GM12878 (cell line): Measurements from ENCODE around the gene STARD13. TPM values are rescaled to one million over a fixed set of nuclear protein-coding genes. Genes with fewer than 3 reads are reported as not detected.
A peak's percentile ranks its signal among the peaks of the same experiment; 100 is the strongest.

ENCODE experiments used
- ATAC-seq: fragments of 200-7000 bp; cut with Tn5 transposase; 3 replicates; pipeline ENCODE4 v1.9.1; 2020; ENCODE audit warnings: mild to moderate bottlenecking, moderate library complexity
- BruUV-seq: library from RNA; stranded (reverse); fragments of 400-500 nt; replicated peaks from 2 replicates; lab custom pipeline; 2021; lab: Mats Ljungman, UMichigan
- CTCF ChIA-PET: fragments of 300-600 bp; sonication (Branson Sonifier 250); formaldehyde crosslinking; extraction: SDS; loops from one replicate; lab custom pipeline; 2021; ENCODE audit warnings: inconsistent platforms; lab: Yijun Ruan, JAX
- POLR2A ChIA-PET: fragments of 350-600 bp; formaldehyde crosslinking; extraction: SDS; loops from one replicate; lab custom pipeline; 2021; ENCODE audit warnings: inconsistent platforms; lab: Charles Lee
- RAD21 ChIA-PET: fragments of 300-600 bp; sonication (Branson Sonifier 250); formaldehyde crosslinking; loops from one replicate; lab custom pipeline; 2023; ENCODE audit warnings: antibody characterized with exemption; ENCODE audit not compliant: unreplicated experiment; lab: Charles Lee
- SMC1A ChIA-PET: fragments of 300-600 bp; sonication (Branson Sonifier 250); formaldehyde crosslinking; loops from one replicate; lab custom pipeline; 2023; ENCODE audit not compliant: unreplicated experiment, uncharacterized antibody; lab: Charles Lee
- DNase-seq: peaks from one replicate; pipeline ENCODE4 v3.0.0-alpha.2; 2011; ENCODE audit warnings: low read depth, low spot score
- FAIRE-seq: peaks from 3 replicates; lab custom pipeline; 2011; peaks lifted over from hg19 to GRCh38; lab: Jason Lieb, UNC
- H2AFZ ChIP-seq: 2 replicates; pipeline ENCODE4 v1.6.0; 2011; ENCODE audit warnings: low read depth, low read length, control low read depth; ENCODE audit not compliant: control insufficient read depth
- H3K27ac ChIP-seq: 2 replicates; pipeline ENCODE4 v1.5.1; 2011; ENCODE audit warnings: control low read depth; ENCODE audit not compliant: control insufficient read depth, insufficient read depth
- H3K27me3 ChIP-seq, 2 experiments: replicated peaks in 1 of 2; 2 replicates each; pipeline versions ENCODE4 v1.6.0 to v1.6.1; 2011; ENCODE audit warnings: low read length in 1 of 2; ENCODE audit not compliant: control insufficient read depth in 2 of 2, insufficient read depth in 2 of 2
- H3K36me3 ChIP-seq, 2 experiments: 2 replicates each; pipeline ENCODE4 v1.5.1; 2011; ENCODE audit warnings: low read length in 1 of 2; ENCODE audit not compliant: control insufficient read depth in 2 of 2, insufficient read depth in 2 of 2
- H3K4me1 ChIP-seq: 2 replicates; pipeline ENCODE4 v1.6.1; 2011; ENCODE audit warnings: mild to moderate bottlenecking, low read length, moderate library complexity, mixed read lengths; ENCODE audit not compliant: control insufficient read depth, insufficient read depth
- H3K4me2 ChIP-seq: 2 replicates; pipeline ENCODE4 v1.6.0; 2011; ENCODE audit warnings: control low read depth; ENCODE audit not compliant: control insufficient read depth, insufficient read depth
- H3K4me3 ChIP-seq: fragments of 200-600 bp; sonication (generic); 2 replicates; pipeline ENCODE4 v1.5.1; 2016
- H3K79me2 ChIP-seq: 2 replicates; pipeline ENCODE4 v1.6.0; 2011; ENCODE audit warnings: low read length; ENCODE audit not compliant: control insufficient read depth, insufficient read depth
- H3K9ac ChIP-seq: 2 replicates; pipeline ENCODE4 v1.8.0; 2011; ENCODE audit warnings: low read length, control low read depth, mixed read lengths; ENCODE audit not compliant: control insufficient read depth, insufficient read depth
- H3K9me3 ChIP-seq: replicated peaks from 3 replicates; pipeline ENCODE4 v1.5.1; 2011; ENCODE audit warnings: mild to moderate bottlenecking, low read length; ENCODE audit not compliant: control insufficient read depth, insufficient read depth
- H4K20me1 ChIP-seq: 2 replicates; pipeline ENCODE4 v1.6.0; 2011; ENCODE audit not compliant: control insufficient read depth, insufficient read depth
- CEBPB ChIP-seq, 2 experiments: fragments of 150-350 bp in 1 of 2; IDR thresholded peaks; 2 replicates each; pipeline ENCODE4 v1.6.1; 2012 to 2014; ENCODE audit warnings: low read depth in 2 of 2, low read length in 2 of 2, borderline replicate concordance in 1 of 2, inconsistent platforms in 1 of 2
- HDAC6 ChIP-seq: fragments of 200-600 bp; sonication (generic); IDR thresholded peaks from one replicate; pipeline ENCODE4 v1.8.0; 2017; ENCODE audit warnings: antibody characterized with exemption; ENCODE audit not compliant: unreplicated experiment
- IKZF1 ChIP-seq: fragments of 450-650 bp; conservative IDR thresholded peaks from 2 replicates; pipeline ENCODE4 v1.6.1; 2017; ENCODE audit warnings: antibody characterized with exemption, mild to moderate bottlenecking
- IKZF2 ChIP-seq, 2 experiments: fragments of 450-650 bp; IDR thresholded peaks; 2 replicates each; pipeline ENCODE4 v1.6.1; 2017; ENCODE audit warnings: mild to moderate bottlenecking in 2 of 2, moderate library complexity in 2 of 2
- JUNB ChIP-seq: IDR thresholded peaks from 2 replicates; pipeline ENCODE4 v1.6.1; 2016; ENCODE audit warnings: antibody characterized with exemption, mild to moderate bottlenecking
- KLF5 ChIP-seq: fragments of 450-650 bp; IDR thresholded peaks from 2 replicates; pipeline ENCODE4 v1.6.1; 2014; ENCODE audit warnings: mild to moderate bottlenecking; ENCODE audit not compliant: partially characterized antibody
- MEF2B ChIP-seq: fragments of 450-650 bp; IDR thresholded peaks from 2 replicates; pipeline ENCODE4 v1.6.1; 2018; ENCODE audit warnings: mild to moderate bottlenecking, moderate library complexity; ENCODE audit not compliant: partially characterized antibody, poor library complexity, severe bottlenecking
- MTA2 ChIP-seq: fragments of 450-650 bp; IDR thresholded peaks from 2 replicates; pipeline ENCODE4 v1.6.1; 2016; ENCODE audit warnings: low read depth, mild to moderate bottlenecking, moderate library complexity
- MXI1 ChIP-seq: fragments of 150-350 bp; IDR thresholded peaks from 2 replicates; pipeline ENCODE4 v1.6.1; 2011; ENCODE audit warnings: low read depth, mild to moderate bottlenecking, inconsistent platforms, low read length, improper control_type of control experiment
- NBN ChIP-seq: fragments of 450-650 bp; IDR thresholded peaks from 2 replicates; pipeline ENCODE4 v1.6.1; 2016
- NFXL1 ChIP-seq: fragments of 450-650 bp; IDR thresholded peaks from 2 replicates; pipeline ENCODE4 v1.6.1; 2017; ENCODE audit warnings: antibody characterized with exemption, mild to moderate bottlenecking, borderline replicate concordance
- POLR2AphosphoS5 ChIP-seq: IDR thresholded peaks from 2 replicates; pipeline ENCODE4 v1.6.1; 2011; ENCODE audit warnings: mild to moderate bottlenecking, low read length, inconsistent platforms
- RAD21 ChIP-seq: IDR thresholded peaks from 2 replicates; pipeline ENCODE4 v1.6.1; 2011; ENCODE audit warnings: mild to moderate bottlenecking, low read depth, low read length, moderate library complexity; ENCODE audit not compliant: insufficient read depth
- SIN3A ChIP-seq: IDR thresholded peaks from 2 replicates; pipeline ENCODE4 v1.6.1; 2012; ENCODE audit warnings: low read depth, low read length, improper control_type of control experiment
- SMAD1 ChIP-seq: fragments of 450-650 bp; IDR thresholded peaks from 2 replicates; pipeline ENCODE4 v1.6.1; 2018; ENCODE audit warnings: mild to moderate bottlenecking, low read depth; ENCODE audit not compliant: partially characterized antibody
- SMAD5 ChIP-seq: IDR thresholded peaks from 2 replicates; pipeline ENCODE4 v1.6.1; 2016; ENCODE audit warnings: antibody characterized with exemption, low read depth
- STAT3 ChIP-seq: IDR thresholded peaks from 2 replicates; pipeline ENCODE4 v1.6.1; 2011; ENCODE audit warnings: low read depth, low read length, improper control_type of control experiment
- WRNIP1 ChIP-seq: IDR thresholded peaks from 2 replicates; pipeline ENCODE4 v1.6.1; 2011; ENCODE audit warnings: low read depth, low read length, improper control_type of control experiment, borderline replicate concordance
- WGBS: methylation state at CpG from one replicate; pipeline ENCODE4 v1.1.6; 2016; ENCODE audit warnings: low lambda C conversion rate; ENCODE audit not compliant: insufficient replicate concordance, insufficient coverage; ENCODE audit errors: missing lambda C conversion rate; 5-methylcytosine and 5-hydroxymethylcytosine counted together
- in situ Hi-C: fragments of 300-500 bp; cut with MboI; formaldehyde crosslinking; loops from 9 replicates; pipeline ENCODE4 v1.14.3; 2018; ENCODE audit warnings: mixed read lengths
- intact Hi-C: fragments of 100-400 bp; cut with micrococcal nuclease; formaldehyde crosslinking; loops from one replicate; pipeline ENCODE4 v1.14.2; 2022; ENCODE audit not compliant: unreplicated experiment
- polyA plus RNA-seq, 11 experiments: library from polyadenylated mRNA; depleted of rRNA in 4 of 11; unstranded in 6 of 11; stranded (reverse) in 5 of 11; fragments of >200 nt; fragmentation: Nextera tagmentation in 4 of 11; fragmentation: Illumina TruSeq in 1 of 11; extraction: Ambion mirVana in 4 of 11; extraction: Trizol in 1 of 11; gene quantifications; 1 replicate in 1 of 11; 2 replicates in 10 of 11; pipeline versions ENCODE4 v1.2.1 to v1.2.3, GENCODE V29; 2011 to 2016; ENCODE audit warnings: inconsistent platforms in 2 of 11, missing spikeins in 2 of 11, low read depth in 1 of 11
- total RNA-seq, 4 experiments: library from RNA; depleted of rRNA in 3 of 4; stranded (reverse); fragments of >200 nt in 3 of 4; fragmentation: Illumina TruSeq in 1 of 4; extraction: Trizol in 1 of 4; gene quantifications; 2 replicates each; pipeline versions ENCODE4 v1.2.1 to v1.2.3, GENCODE V29; 2013 to 2021
- TF ChIP-seq, protein P1 (sequence below): fragments of 450-650 bp; IDR thresholded peaks from 2 replicates; pipeline ENCODE4 v1.6.1; 2016; ENCODE audit warnings: mild to moderate bottlenecking
- TF ChIP-seq, protein P2 (sequence below): IDR thresholded peaks from 2 replicates; pipeline ENCODE4 v1.6.1; 2012; ENCODE audit warnings: low read depth, low read length, improper control_type of control experiment

Gene STARD13
- total and polyA plus RNA-seq, 10 of the 15 experiments (the other 5 are each of a cell fraction or from before 2014, with no cell fraction given): 4.0 to 41.6 (median 10.1) TPM

DNA sequence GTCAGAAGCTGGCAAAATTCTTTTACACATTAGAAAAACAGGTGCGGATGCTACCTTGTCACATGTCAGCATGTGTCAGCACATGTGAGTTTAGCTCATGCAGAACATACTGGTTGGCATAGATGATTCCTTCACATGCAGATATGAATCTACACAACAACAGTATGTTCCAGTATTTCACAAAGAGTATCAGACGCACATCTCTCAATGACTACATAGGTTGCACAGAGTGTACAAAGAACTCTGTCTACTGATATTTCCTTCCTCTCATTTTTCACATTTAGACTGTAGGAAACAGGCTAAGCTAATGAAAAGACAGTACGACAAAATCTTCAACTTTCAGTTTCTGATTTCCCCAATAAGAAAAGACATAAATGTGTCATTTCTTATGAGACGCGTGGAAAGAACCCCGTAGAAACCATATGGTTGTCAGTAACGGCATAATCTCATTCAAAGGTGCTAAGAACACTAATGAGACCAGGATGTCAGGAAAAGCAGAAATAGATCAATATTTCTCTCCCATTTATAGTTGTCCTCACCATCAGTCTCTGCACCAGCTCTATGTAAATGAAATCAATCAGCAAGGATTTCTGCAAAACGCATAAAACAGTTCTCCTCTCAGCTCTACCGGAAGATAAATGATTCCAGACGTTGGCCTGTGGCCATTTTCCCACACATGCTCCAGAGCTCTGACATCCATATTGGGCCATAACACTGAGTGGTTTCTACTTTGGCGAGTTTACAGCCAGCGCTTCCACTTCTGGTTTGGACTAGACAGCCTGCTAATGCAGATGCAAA is 81.2 kb downstream of the STARD13 start:
- peak overlapping the region; percentile 74 for H3K4me3 ChIP-seq
- H2AFZ ChIP-seq: peak overlapping the region; percentile 37
- in situ Hi-C loops (loop anchor here (10.0 kb wide), 1 partner anchor 1960 kb away; no protein-coding TSS in a partner anchor), intact Hi-C loops (loop anchor here (2.0 to 10.0 kb wide), 8 partner anchors 16 to 1960 kb away; partner anchors contain the start of genes N4BP2L1 and RFC3)
- DNase-seq (peak; percentile 78), FAIRE-seq (no peak), ATAC-seq (peak; percentile 40)
- WGBS: 2% methylated on average over 12 of the region's 12 CpGs
- POLR2A ChIA-PET: interaction anchor here (0.7 to 20.2 kb wide), 8 partner anchors 10 to 187 kb away, joined by 3 to 343 read pairs (median 5); no protein-coding TSS in a partner anchor
- peak overlapping the region; percentile 79 for H3K9ac ChIP-seq
- no peaks in the 10 kb centered on the region for H3K9me3 ChIP-seq
- TSS peak; percentile 89 for BruUV-seq
- H3K27me3 ChIP-seq: no peaks in the 10 kb centered on the region
- H3K4me2 ChIP-seq: peak overlapping the region; percentile 70
- H3K27ac ChIP-seq: peak overlapping the region; percentile 95
- no peaks in the 10 kb centered on the region for H3K36me3 ChIP-seq
- RAD21 ChIA-PET: interaction anchor here (0.7 to 10.4 kb wide), 17 partner anchors 8 to 617 kb away, joined by 3 to 231 read pairs (median 6); no protein-coding TSS in a partner anchor
- H4K20me1 ChIP-seq: no peaks in the 10 kb centered on the region
- peaks cover 42% of the 10 kb centered on the region for H3K4me1 ChIP-seq
- CTCF ChIA-PET: interaction anchor here (0.7 to 5.3 kb wide), 20 partner anchors 8 to 554 kb away, joined by 3 to 54 read pairs (median 6); no protein-coding TSS in a partner anchor
- H3K79me2 ChIP-seq: peaks cover 59% of the 10 kb centered on the region
- SMC1A ChIA-PET: interaction anchor here (1.0 to 33.0 kb wide), 16 partner anchors 9 to 339 kb away, joined by 3 to 832 read pairs (median 6); no protein-coding TSS in a partner anchor
- 0 out of 2 replicates have a peak, but pooled peaks have one; percentile 38 for TF ChIP-seq NBN
- TF ChIP-seq KLF5: peak; percentile 14
- TF ChIP-seq, protein P1, sequence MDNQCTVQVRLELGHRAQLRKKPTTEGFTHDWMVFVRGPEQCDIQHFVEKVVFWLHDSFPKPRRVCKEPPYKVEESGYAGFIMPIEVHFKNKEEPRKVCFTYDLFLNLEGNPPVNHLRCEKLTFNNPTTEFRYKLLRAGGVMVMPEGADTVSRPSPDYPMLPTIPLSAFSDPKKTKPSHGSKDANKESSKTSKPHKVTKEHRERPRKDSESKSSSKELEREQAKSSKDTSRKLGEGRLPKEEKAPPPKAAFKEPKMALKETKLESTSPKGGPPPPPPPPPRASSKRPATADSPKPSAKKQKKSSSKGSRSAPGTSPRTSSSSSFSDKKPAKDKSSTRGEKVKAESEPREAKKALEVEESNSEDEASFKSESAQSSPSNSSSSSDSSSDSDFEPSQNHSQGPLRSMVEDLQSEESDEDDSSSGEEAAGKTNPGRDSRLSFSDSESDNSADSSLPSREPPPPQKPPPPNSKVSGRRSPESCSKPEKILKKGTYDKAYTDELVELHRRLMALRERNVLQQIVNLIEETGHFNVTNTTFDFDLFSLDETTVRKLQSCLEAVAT: peak; percentile 86; the same call in 1 of the 2 replicates
- TF ChIP-seq, protein P2, sequence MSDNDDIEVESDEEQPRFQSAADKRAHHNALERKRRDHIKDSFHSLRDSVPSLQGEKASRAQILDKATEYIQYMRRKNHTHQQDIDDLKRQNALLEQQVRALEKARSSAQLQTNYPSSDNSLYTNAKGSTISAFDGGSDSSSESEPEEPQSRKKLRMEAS: peak; percentile 56; the same call in 1 of the 2 replicates
- TF ChIP-seq POLR2AphosphoS5: peak; percentile 66
- peak; percentile 21 for TF ChIP-seq SMAD1
- peak; percentile 24; the same call in 1 of the 2 replicates for TF ChIP-seq JUNB
- TF ChIP-seq NFXL1: no peak
- 0 out of 2 replicates have a peak, but pooled peaks have one; percentile 16 for TF ChIP-seq SIN3A
- TF ChIP-seq CEBPB (IDR thresholded peaks at IDR 0.05; ENCODE audit: borderline replicate concordance in 1 of 2, low read depth in 2 of 2, low read length in 2 of 2): no peak
- TF ChIP-seq RAD21: no peak
- TF ChIP-seq MTA2: peak; percentile 45; the same call in 1 of the 2 replicates
- no peak for TF ChIP-seq HDAC6
- no peak for TF ChIP-seq STAT3
- peak; percentile 75; the same call in 1 of the 2 replicates for TF ChIP-seq MXI1
- peak; percentile 50; the same call in 1 of the 2 replicates for TF ChIP-seq IKZF1
- TF ChIP-seq IKZF2 (IDR thresholded peaks at IDR 0.05): peak in 1 of 2 experiments; percentile 66; a peak in 3 of 4 replicates
- peak; percentile 85 for TF ChIP-seq MEF2B
- TF ChIP-seq WRNIP1: 0 out of 2 replicates have a peak, but pooled peaks have one; percentile 78
- TF ChIP-seq SMAD5: 0 out of 2 replicates have a peak, but pooled peaks have one; percentile 29
